GM12878 (cell line): Measurements from ENCODE around the gene POU3F3. TPM values are rescaled to one million over a fixed set of nuclear protein-coding genes. Genes with fewer than 3 reads are reported as not detected.

ENCODE experiments used
- E2F8 ChIP-seq: fragments of 450-650 bp; IDR thresholded peaks from 2 replicates; pipeline ENCODE4 v1.6.1; 2018; ENCODE audit warnings: mild to moderate bottlenecking, low read depth, moderate library complexity; ENCODE audit not compliant: partially characterized antibody
- EGR1 ChIP-seq, 2 experiments: IDR thresholded peaks; 1 replicate in 1 of 2; 2 replicates in 1 of 2; pipeline ENCODE4 v1.6.1; 2011 to 2012; ENCODE audit warnings: low read depth in 2 of 2, low read length in 2 of 2, borderline replicate concordance in 1 of 2, mild to moderate bottlenecking in 1 of 2, moderate library complexity in 1 of 2
- POU2F2 ChIP-seq: IDR thresholded peaks from 3 replicates; pipeline ENCODE4 v1.6.1; 2011; ENCODE audit warnings: low read depth, mild to moderate bottlenecking, low read length, borderline replicate concordance
- RAD51 ChIP-seq: fragments of 450-650 bp; IDR thresholded peaks from 2 replicates; pipeline ENCODE4 v1.6.1; 2016; ENCODE audit warnings: moderate library complexity, mild to moderate bottlenecking, inconsistent platforms
- SKIL ChIP-seq: fragments of 450-650 bp; IDR thresholded peaks from 2 replicates; pipeline ENCODE4 v1.6.1; 2017; ENCODE audit warnings: mild to moderate bottlenecking, low read depth, inconsistent platforms; ENCODE audit not compliant: poor library complexity, severe bottlenecking
- polyA plus RNA-seq, 11 experiments: library from polyadenylated mRNA; depleted of rRNA in 4 of 11; unstranded in 6 of 11; stranded (reverse) in 5 of 11; fragments of >200 nt; fragmentation: Nextera tagmentation in 4 of 11; fragmentation: Illumina TruSeq in 1 of 11; extraction: Ambion mirVana in 4 of 11; extraction: Trizol in 1 of 11; gene quantifications; 1 replicate in 1 of 11; 2 replicates in 10 of 11; pipeline versions ENCODE4 v1.2.1 to v1.2.3, GENCODE V29; 2011 to 2016; ENCODE audit warnings: inconsistent platforms in 2 of 11, missing spikeins in 2 of 11, low read depth in 1 of 11
- total RNA-seq, 4 experiments: library from RNA; depleted of rRNA in 3 of 4; stranded (reverse); fragments of >200 nt in 3 of 4; fragmentation: Illumina TruSeq in 1 of 4; extraction: Trizol in 1 of 4; gene quantifications; 2 replicates each; pipeline versions ENCODE4 v1.2.1 to v1.2.3, GENCODE V29; 2013 to 2021

POU3F3 gene
- total and polyA plus RNA-seq, 10 of the 15 experiments (the other 5 are each of a cell fraction or from before 2014, with no cell fraction given): not detected

GRCh38 chr2:104866122-104866864, 12.4 kb downstream of the POU3F3 start (continued):
- TF ChIP-seq E2F8 (no peak), RAD51 (no peak), EGR1 (IDR thresholded peaks at IDR 0.05; ENCODE audit: borderline replicate concordance in 1 of 2, low read depth in 2 of 2, low read length in 2 of 2) (no peak), POU2F2 (no peak), SKIL (no peak)
- TF ChIP-seq, all 136 proteins: peak for 0
